Osteoblast (primary cell): ENCODE measurements around the gene PRMT7. TPM values are rescaled to one million over a fixed set of nuclear protein-coding genes. Genes with fewer than 3 reads are reported as not detected.

Experiments used
- DNase-seq: peaks from one replicate; pipeline ENCODE4 v3.0.0; 2011; ENCODE audit warnings: low spot score, mixed read lengths; ENCODE audit not compliant: insufficient read length; ENCODE audit errors: missing footprints
- H2AFZ ChIP-seq: 2 replicates; pipeline ENCODE4 v1.6.0; 2011; ENCODE audit warnings: mild to moderate bottlenecking, low read length
- H3K27ac ChIP-seq: 2 replicates; pipeline ENCODE4 v1.5.1; 2011; ENCODE audit warnings: mild to moderate bottlenecking, low read depth, low read length, moderate library complexity
- H3K27me3 ChIP-seq: 2 replicates; pipeline ENCODE4 v1.6.0; 2012; ENCODE audit warnings: mild to moderate bottlenecking, control low read depth, inconsistent platforms, low read length, moderate library complexity; ENCODE audit not compliant: insufficient read depth
- H3K36me3 ChIP-seq: 2 replicates; pipeline ENCODE4 v1.5.1; 2011; ENCODE audit warnings: mild to moderate bottlenecking, low read length, control low read depth, moderate library complexity; ENCODE audit not compliant: insufficient read depth
- H3K4me1 ChIP-seq: 2 replicates; pipeline ENCODE4 v1.5.1; 2011; ENCODE audit warnings: mild to moderate bottlenecking, low read length, control low read depth, moderate library complexity; ENCODE audit not compliant: insufficient read depth
- H3K4me2 ChIP-seq: 2 replicates; pipeline ENCODE4 v1.6.0; 2011; ENCODE audit warnings: mild to moderate bottlenecking, low read length; ENCODE audit not compliant: insufficient read depth
- H3K4me3 ChIP-seq: fragments of 200-600 bp; sonication (generic); 3 replicates; pipeline ENCODE4 v1.5.1; 2012; ENCODE audit warnings: mild to moderate bottlenecking, low read length, inconsistent platforms; ENCODE audit not compliant: insufficient read depth
- H3K79me2 ChIP-seq: 2 replicates; pipeline ENCODE4 v1.6.0; 2012; ENCODE audit warnings: mild to moderate bottlenecking, low read length, control low read depth, inconsistent platforms; ENCODE audit not compliant: insufficient read depth
- H3K9me3 ChIP-seq: 2 replicates; pipeline ENCODE4 v1.5.1; 2011; ENCODE audit warnings: low read depth, low read length, control low read depth
- H4K20me1 ChIP-seq: 2 replicates; pipeline ENCODE4 v1.6.0; 2012; ENCODE audit warnings: mild to moderate bottlenecking, low read length, control low read depth; ENCODE audit not compliant: insufficient read depth
- total RNA-seq: library from RNA; depleted of rRNA; stranded (reverse); fragments of >200 nt; gene quantifications from 2 replicates; pipeline ENCODE4 v1.2.3, GENCODE V29; 2012
- TF ChIP-seq, protein P1 (sequence below): IDR thresholded peaks from 2 replicates; pipeline ENCODE4 v1.5.1; 2011; ENCODE audit warnings: mild to moderate bottlenecking, low read depth, low read length, moderate library complexity; ENCODE audit errors: extremely low read depth

PRMT7 gene
- total RNA-seq, 1 donor: 36.9 TPM

DNA sequence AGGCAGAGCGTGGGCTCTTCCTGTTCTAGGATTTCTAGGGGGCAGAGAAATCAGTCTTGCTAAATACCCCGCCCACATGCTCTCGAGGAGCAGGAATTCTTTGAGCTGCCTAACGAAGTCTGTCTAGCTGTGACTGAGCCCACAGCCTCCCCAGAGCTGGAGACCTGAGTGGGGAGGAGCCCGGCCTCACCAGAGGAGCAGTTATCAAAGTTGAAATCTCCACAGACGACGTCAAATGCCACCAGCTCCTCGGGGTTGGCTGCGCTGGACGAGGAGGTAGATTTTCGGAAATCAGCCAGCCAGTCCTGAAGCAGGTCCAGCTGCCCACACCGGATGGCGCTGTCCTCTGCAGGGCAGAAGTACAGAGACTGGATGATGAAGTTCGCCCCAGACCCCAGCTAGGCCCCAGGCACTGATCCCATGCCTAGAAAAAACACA is 53.8 kb downstream of the PRMT7 start:
- Histone ChIP-seq H3K36me3 (no peaks in the 10 kb centered on the region), H3K4me1 (peaks cover 11% of the 10 kb centered on the region), H3K4me3 (no peak overlapping the region), H3K27ac (no peak overlapping the region), H3K79me2 (no peaks in the 10 kb centered on the region), H2AFZ (no peak overlapping the region), H3K9me3 (no peaks in the 10 kb centered on the region), H4K20me1 (no peaks in the 10 kb centered on the region), H3K27me3 (no peaks in the 10 kb centered on the region), H3K4me2 (no peak overlapping the region)
- no peak for DNase-seq
- TF ChIP-seq, protein P1, sequence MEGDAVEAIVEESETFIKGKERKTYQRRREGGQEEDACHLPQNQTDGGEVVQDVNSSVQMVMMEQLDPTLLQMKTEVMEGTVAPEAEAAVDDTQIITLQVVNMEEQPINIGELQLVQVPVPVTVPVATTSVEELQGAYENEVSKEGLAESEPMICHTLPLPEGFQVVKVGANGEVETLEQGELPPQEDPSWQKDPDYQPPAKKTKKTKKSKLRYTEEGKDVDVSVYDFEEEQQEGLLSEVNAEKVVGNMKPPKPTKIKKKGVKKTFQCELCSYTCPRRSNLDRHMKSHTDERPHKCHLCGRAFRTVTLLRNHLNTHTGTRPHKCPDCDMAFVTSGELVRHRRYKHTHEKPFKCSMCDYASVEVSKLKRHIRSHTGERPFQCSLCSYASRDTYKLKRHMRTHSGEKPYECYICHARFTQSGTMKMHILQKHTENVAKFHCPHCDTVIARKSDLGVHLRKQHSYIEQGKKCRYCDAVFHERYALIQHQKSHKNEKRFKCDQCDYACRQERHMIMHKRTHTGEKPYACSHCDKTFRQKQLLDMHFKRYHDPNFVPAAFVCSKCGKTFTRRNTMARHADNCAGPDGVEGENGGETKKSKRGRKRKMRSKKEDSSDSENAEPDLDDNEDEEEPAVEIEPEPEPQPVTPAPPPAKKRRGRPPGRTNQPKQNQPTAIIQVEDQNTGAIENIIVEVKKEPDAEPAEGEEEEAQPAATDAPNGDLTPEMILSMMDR: peak; percentile 21

DNA sequence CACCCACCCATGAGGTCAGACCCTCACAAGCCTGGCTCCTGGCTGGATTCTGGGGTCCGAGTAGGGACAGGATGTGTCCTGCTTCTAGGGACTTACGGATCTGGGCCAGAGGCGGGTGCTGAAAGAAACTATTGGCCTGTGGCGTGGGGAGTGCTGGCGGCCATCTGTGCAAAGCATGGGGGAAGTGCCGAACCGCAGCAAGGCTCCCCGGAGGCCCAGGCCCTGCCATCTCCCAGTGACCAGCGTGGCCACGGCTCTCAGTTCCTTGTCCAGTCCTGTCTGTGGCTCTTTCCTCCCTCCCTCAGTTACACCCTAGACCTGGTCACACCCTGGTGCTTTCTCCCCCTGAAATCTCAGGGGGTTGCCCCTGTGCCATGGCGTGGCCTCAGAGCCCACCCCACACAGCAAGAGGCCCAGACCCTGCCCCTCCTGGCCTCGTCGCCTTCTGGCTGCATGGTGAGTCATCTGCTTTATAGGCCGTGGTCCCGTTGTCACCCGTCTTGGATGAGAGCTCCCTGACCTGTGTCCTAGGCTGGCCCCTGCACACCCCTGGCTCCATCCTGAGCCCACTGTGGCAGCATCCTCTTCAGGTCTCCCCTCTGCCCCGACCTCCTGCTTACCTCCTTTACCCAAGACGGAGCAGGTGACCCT is 54.5 kb downstream of the PRMT7 start:
- peak; percentile 89 for DNase-seq
- no peak overlapping the region for H3K4me2 ChIP-seq
- TF ChIP-seq, protein P1: no peak

DNA sequence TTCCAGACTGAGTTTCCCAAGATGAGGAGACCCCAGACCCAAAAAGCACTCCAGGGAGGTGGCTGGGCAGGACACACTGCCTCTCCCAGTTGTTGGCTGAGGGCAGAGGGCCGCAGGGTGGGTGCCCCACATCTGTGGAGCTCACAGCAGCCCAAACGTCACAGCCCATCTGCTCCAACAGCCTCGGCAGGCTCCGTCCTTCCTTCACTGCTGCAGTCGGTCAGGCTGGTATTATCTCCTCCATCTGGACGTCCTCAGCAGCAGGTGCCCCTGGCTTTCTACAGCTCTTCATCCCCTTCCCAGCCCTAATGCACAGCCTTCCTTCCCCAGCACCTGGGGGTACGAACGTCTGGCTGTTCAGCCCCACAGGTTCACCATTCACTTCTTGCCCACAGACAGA is 55.2 kb downstream of the PRMT7 start:
- H3K79me2 ChIP-seq: no peaks in the 10 kb centered on the region
- no peaks in the 10 kb centered on the region for H3K36me3 ChIP-seq
- no peaks in the 10 kb centered on the region for H3K9me3 ChIP-seq
- no peaks in the 10 kb centered on the region for H4K20me1 ChIP-seq
- TF ChIP-seq, protein P1: no peak
- no peak overlapping the region for H3K27ac ChIP-seq
- H3K27me3 ChIP-seq: no peaks in the 10 kb centered on the region
- H3K4me2 ChIP-seq: no peak overlapping the region
- H2AFZ ChIP-seq: no peak overlapping the region
- no peak overlapping the region for H3K4me3 ChIP-seq
- no peak for DNase-seq
- H3K4me1 ChIP-seq: peaks cover 11% of the 10 kb centered on the region

More for the DNA sequence above, 54.5 kb downstream of the PRMT7 start:
- H3K9me3 ChIP-seq: no peaks in the 10 kb centered on the region
- H3K4me1 ChIP-seq: peaks cover 11% of the 10 kb centered on the region
- H3K4me3 ChIP-seq: no peak overlapping the region
- no peaks in the 10 kb centered on the region for H3K27me3 ChIP-seq
- H3K36me3 ChIP-seq: no peaks in the 10 kb centered on the region
- H4K20me1 ChIP-seq: no peaks in the 10 kb centered on the region
- no peak overlapping the region for H3K27ac ChIP-seq
- H2AFZ ChIP-seq: no peak overlapping the region
- H3K79me2 ChIP-seq: no peaks in the 10 kb centered on the region

DNA sequence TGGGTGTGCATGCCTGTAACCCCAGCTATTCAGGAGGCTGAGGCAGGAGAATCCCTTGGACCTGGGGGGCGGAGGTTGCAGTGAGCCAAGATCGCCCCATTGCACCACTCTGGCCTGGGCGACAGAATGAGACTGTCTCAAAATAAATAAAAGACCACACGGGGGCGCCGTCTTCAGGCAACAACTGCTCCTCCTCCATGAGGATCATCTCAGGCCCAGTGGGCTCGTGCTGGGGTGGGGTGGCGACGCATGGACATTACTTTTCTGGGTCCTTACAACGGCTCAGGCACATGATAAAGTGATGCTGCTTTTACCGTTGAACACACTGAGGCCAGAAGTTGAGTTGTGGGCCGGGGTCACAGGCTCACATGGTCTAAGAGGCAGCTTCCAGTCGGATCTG is 56.2 kb downstream of the PRMT7 start:
- H4K20me1 ChIP-seq: no peaks in the 10 kb centered on the region
- no peaks in the 10 kb centered on the region for H3K79me2 ChIP-seq
- H3K4me3 ChIP-seq: no peak overlapping the region
- no peaks in the 10 kb centered on the region for H3K9me3 ChIP-seq
- no peaks in the 10 kb centered on the region for H3K27me3 ChIP-seq
- TF ChIP-seq, protein P1: peak; percentile 48
- peaks cover 11% of the 10 kb centered on the region for H3K4me1 ChIP-seq
- no peak overlapping the region for H3K4me2 ChIP-seq
- H2AFZ ChIP-seq: no peak overlapping the region
- H3K27ac ChIP-seq: no peak overlapping the region
- DNase-seq: no peak
- no peaks in the 10 kb centered on the region for H3K36me3 ChIP-seq
